GM23248 (cell line): Measurements from ENCODE around the gene C11orf16. TPM values are rescaled to one million over a fixed set of nuclear protein-coding genes. Genes with fewer than 3 reads are reported as not detected.
"Not testable (repeated sequence)": the region's sequence is repeated elsewhere in the genome, so short reads cannot be mapped to it uniquely, and the experiment has no call there.

ENCODE experiments used
- DNase-seq: peaks from one replicate; pipeline ENCODE4 v3.0.0-alpha.2; 2015
- H2AFZ ChIP-seq: fragments of 200-600 bp; sonication (generic); 2 replicates; pipeline ENCODE4 v1.6.1; 2016; ENCODE audit warnings: antibody characterized with exemption
- H3F3A ChIP-seq: fragments of 200-600 bp; sonication (generic); 2 replicates; pipeline ENCODE4 v1.6.1; 2016; ENCODE audit warnings: mild to moderate bottlenecking, antibody characterized with exemption, mixed run types; ENCODE audit not compliant: insufficient read depth
- H3K27ac ChIP-seq: fragments of 200-600 bp; sonication (generic); 2 replicates; pipeline ENCODE4 v1.5.1; 2016; ENCODE audit warnings: mild to moderate bottlenecking
- H3K27me3 ChIP-seq: fragments of 200-600 bp; sonication (generic); replicated peaks from 2 replicates; pipeline ENCODE4 v1.6.1; 2016; ENCODE audit warnings: mild to moderate bottlenecking; ENCODE audit not compliant: insufficient read depth
- H3K36me3 ChIP-seq: fragments of 200-600 bp; sonication (generic); 2 replicates; pipeline ENCODE4 v1.6.1; 2016; ENCODE audit warnings: low read depth, mild to moderate bottlenecking
- H3K4me1 ChIP-seq: fragments of 200-600 bp; sonication (generic); 2 replicates; pipeline ENCODE4 v1.6.1; 2016; ENCODE audit warnings: mild to moderate bottlenecking; ENCODE audit not compliant: insufficient read depth
- H3K4me2 ChIP-seq: fragments of 200-600 bp; sonication (generic); one replicate; pipeline ENCODE4 v1.6.1; 2016; ENCODE audit warnings: mild to moderate bottlenecking; ENCODE audit not compliant: unreplicated experiment
- H3K4me3 ChIP-seq: fragments of 200-600 bp; sonication (generic); 2 replicates; pipeline ENCODE4 v1.5.1; 2016; ENCODE audit warnings: mild to moderate bottlenecking
- H3K79me2 ChIP-seq: fragments of 200-600 bp; sonication (generic); 2 replicates; pipeline ENCODE4 v1.6.1; 2016; ENCODE audit warnings: mild to moderate bottlenecking; ENCODE audit not compliant: insufficient read depth
- H3K9ac ChIP-seq: fragments of 200-600 bp; sonication (generic); 2 replicates; pipeline ENCODE4 v1.6.1; 2016; ENCODE audit warnings: mild to moderate bottlenecking
- H3K9me2 ChIP-seq: fragments of 200-600 bp; sonication (generic); 2 replicates; pipeline ENCODE4 v1.6.1; 2016; ENCODE audit warnings: mixed run types, mild to moderate bottlenecking, moderate library complexity; ENCODE audit not compliant: insufficient read depth
- H3K9me3 ChIP-seq: fragments of 200-600 bp; sonication (generic); one replicate; pipeline ENCODE4 v1.6.1; 2017; ENCODE audit warnings: low read depth
- H4K20me1 ChIP-seq: fragments of 200-600 bp; sonication (generic); 2 replicates; pipeline ENCODE4 v1.6.0; 2016; ENCODE audit not compliant: insufficient read depth
- EZH2 ChIP-seq: fragments of 200-600 bp; sonication (generic); IDR thresholded peaks from 2 replicates; pipeline ENCODE4 v1.6.1; 2018; ENCODE audit warnings: antibody characterized with exemption, mild to moderate bottlenecking; ENCODE audit not compliant: insufficient read depth, poor library complexity, severe bottlenecking
- EZH2phosphoT487 ChIP-seq: fragments of 200-600 bp; sonication (generic); IDR thresholded peaks from 2 replicates; pipeline ENCODE4 v1.6.1; 2018; ENCODE audit warnings: antibody characterized with exemption, moderate library complexity, mild to moderate bottlenecking, low read depth; ENCODE audit not compliant: insufficient read depth
- WGBS, 2 experiments: methylation state at CpG; one replicate each; pipeline ENCODE4 v1.1.6; 2015 to 2017; ENCODE audit warnings: low lambda C conversion rate in 2 of 2, low coverage in 1 of 2; ENCODE audit errors: missing lambda C conversion rate in 2 of 2; 5-methylcytosine and 5-hydroxymethylcytosine counted together
- in situ Hi-C: fragments of 300-500 bp; cut with MboI; formaldehyde crosslinking; loops from 2 replicates; pipeline ENCODE4 v1.15.0; 2020
- polyA plus RNA-seq: library from polyadenylated mRNA; unstranded; fragments of >200 nt; fragmentation: Nextera tagmentation; extraction: Ambion mirVana; gene quantifications from 2 replicates; pipeline ENCODE4 v1.2.1, GENCODE V29; 2016
- total RNA-seq: library from RNA; depleted of rRNA; stranded (reverse); fragments of >200 nt; shearing (Covaris generic); gene quantifications from 2 replicates; pipeline ENCODE4 v1.2.3, GENCODE V29; 2014; rRNA removed

Gene C11orf16, protein sequence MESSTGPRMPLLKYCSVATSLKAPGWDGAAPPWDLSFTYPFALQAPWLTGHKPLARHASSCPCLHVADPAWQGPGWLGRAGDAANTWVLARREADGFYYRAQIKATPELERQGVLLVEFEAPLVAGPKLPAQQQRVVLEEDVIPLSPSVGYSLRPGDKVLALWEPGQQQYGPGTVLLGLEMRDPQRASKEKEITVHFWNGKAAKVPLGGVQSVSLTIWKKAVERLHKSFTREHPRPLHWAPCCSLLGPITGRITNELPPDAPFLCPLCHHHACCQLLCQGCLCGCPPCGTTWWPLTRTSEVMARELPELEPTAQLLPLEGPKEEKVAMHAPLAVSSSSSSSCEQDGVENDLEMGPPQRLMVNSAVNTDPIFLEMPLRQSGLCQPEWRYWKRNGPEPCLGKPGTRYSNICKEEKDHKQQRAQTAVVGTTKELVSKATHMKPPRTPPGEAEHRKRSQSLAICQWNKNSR
- total RNA-seq (not detected in 2 replicates), polyA plus RNA-seq (not detected in 2 replicates)

DNA sequence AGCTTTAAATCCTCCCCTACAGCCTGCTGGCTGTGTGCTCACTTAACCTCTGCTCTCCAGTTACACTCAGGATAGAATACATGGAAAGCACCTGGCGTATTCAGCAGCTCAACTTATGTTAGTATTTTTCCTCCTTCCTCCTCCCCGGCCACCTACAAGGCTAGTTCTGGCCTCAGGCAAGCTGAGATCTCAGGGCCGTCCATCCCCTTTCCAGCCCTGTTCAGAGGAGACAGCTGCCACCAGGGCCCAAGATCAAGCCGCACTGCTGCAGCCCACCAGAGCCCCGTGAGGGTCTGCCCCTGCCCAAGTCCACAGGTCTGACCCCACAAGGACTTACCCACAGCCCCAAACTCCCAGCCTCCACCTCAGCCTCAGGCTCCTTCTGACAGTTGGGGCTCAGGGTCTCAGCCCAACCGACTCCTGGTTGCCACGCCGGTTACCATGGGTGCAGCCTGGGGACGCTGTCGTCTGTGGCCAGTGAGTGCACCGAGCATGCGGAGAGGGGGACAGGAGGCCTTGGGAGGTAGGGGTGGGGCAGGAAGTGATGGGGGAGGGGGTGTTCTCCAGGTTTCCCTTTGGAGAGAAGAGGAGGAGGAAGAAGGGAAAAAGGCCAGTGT is at the start of gene C11orf16:
Gene C11orf16, minus strand, starts transcription at position 384 of the 617 bp plus-strand sequence. CDS start 639 bp downstream, outside the sequence.
- Histone ChIP-seq H3K4me1 (peaks cover 31% of the 10 kb centered on the region), H3K27me3 (no peaks in the 10 kb centered on the region), H3K4me2 (no peak within 1 kb of the TSS), H3K9me2 (no peaks in the 10 kb centered on the region), H3K27ac (no peak within 1 kb of the TSS), H3K9ac (no peak within 1 kb of the TSS), H4K20me1 (no peaks in the 10 kb centered on the region), H2AFZ (no peak within 1 kb of the TSS), H3K79me2 (no peaks in the 10 kb centered on the region), H3K9me3 (no peaks in the 10 kb centered on the region), H3F3A (peaks cover 24% of the 10 kb centered on the region), H3K36me3 (no peaks in the 10 kb centered on the region), H3K4me3 (no peak within 1 kb of the TSS)
- in situ Hi-C loops: no loop called here
- WGBS, 2 experiments: 89 to 95% methylated on average over 11 to 12 of the region's 12 CpGs
- TF ChIP-seq EZH2phosphoT487 (no peak), EZH2 (no peak)
- no peak for DNase-seq

DNA sequence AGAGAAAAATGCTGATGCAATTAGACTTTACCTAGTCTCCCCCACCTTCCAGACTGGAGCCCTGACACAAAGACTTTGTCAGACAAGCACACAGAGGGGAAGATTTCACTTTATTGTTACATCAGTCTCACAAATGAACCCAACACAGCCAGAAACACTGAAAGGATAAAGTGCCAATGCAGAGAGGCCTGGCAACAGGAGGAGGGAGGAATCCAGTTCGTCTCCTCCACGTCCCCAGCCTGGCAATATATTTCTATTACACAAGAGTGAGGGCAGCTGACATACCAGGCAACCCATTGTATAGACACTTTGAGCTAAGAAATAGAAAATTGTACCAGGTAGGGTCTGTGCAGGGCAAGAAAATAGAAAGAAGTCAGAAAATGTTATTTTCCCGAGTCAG is 47.7 kb upstream of the C11orf16 start:
- WGBS, 2 experiments: 53 to 63% methylated on average over 3 of the region's 3 CpGs
- DNase-seq: no peak

DNA sequence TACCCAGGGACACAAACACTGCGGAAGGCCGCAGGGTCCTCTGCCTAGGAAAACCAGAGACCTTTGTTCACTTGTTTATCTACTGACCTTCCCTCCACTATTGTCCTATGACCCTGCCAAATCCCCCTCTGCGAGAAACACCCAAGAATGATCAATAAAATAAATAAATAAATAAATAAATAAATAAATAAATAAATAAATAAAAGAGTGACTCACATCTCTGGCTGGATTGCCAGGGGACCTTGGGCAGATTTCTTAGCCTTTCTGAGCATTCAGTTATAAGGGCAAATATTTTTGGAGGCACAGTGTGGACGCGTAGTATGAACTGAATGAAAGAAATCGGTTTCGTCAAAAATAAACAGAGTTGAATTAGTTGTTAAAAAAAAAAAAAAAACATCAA is 46.6 kb upstream of the C11orf16 start:
- H3K4me3 ChIP-seq, H3K36me3 ChIP-seq, H3K9me2 ChIP-seq, H3K27me3 ChIP-seq, H4K20me1 ChIP-seq, DNase-seq, in situ Hi-C loops, H3K27ac ChIP-seq, H3K9ac ChIP-seq, H3F3A ChIP-seq, H3K9me3 ChIP-seq, H3K4me2 ChIP-seq, H3K4me1 ChIP-seq, H3K79me2 ChIP-seq, H2AFZ ChIP-seq: not testable (repeated sequence)
- WGBS, 2 experiments: 92 to 96% methylated on average over 5 of the region's 7 CpGs

More for the DNA sequence above, 47.7 kb upstream of the C11orf16 start:
- in situ Hi-C loops: no loop called here
- Histone ChIP-seq H3K4me3 (no peak overlapping the region), H3K79me2 (no peaks in the 10 kb centered on the region), H3K36me3 (no peaks in the 10 kb centered on the region), H3K9me3 (no peaks in the 10 kb centered on the region), H3K27me3 (no peaks in the 10 kb centered on the region), H3K4me1 (no peaks in the 10 kb centered on the region), H3K4me2 (no peak overlapping the region), H3F3A (no peaks in the 10 kb centered on the region), H3K9me2 (no peaks in the 10 kb centered on the region), H4K20me1 (no peaks in the 10 kb centered on the region), H3K9ac (no peak overlapping the region), H2AFZ (no peak overlapping the region), H3K27ac (no peak overlapping the region)
- TF ChIP-seq EZH2phosphoT487 (no peak), EZH2 (no peak)

DNA sequence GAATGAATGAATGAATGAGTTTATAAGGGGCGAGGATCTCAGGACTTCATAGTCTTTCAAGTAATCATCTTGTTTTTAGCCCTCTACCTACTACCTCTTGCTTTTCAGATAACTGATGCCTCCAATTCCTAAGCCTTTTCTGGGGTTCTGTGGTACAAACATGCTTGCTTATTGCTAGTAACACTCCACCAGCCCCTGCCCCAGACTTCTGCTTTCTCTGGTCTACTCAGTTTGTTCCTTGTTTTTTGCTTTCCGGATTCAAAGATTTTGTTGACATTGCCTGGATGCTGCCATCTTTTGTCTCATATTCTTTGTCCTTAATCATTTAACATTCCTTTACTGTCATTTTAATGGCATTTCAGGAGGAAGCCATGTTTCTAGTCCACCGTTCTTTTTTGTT is 40.4 kb upstream of the C11orf16 start:
- WGBS, 2 experiments: 84% methylated on average over 3 of the region's 3 CpGs
- Histone ChIP-seq H3K36me3 (no peaks in the 10 kb centered on the region), H4K20me1 (no peaks in the 10 kb centered on the region), H3K27me3 (no peaks in the 10 kb centered on the region), H3K9me2 (no peaks in the 10 kb centered on the region), H2AFZ (no peak overlapping the region), H3K9ac (no peak overlapping the region), H3K9me3 (no peaks in the 10 kb centered on the region), H3K79me2 (no peaks in the 10 kb centered on the region), H3K4me1 (no peaks in the 10 kb centered on the region), H3K4me2 (no peak overlapping the region), H3K27ac (no peak overlapping the region), H3F3A (no peaks in the 10 kb centered on the region), H3K4me3 (no peak overlapping the region)
- no peak for TF ChIP-seq EZH2
- no peak for TF ChIP-seq EZH2phosphoT487
- DNase-seq: no peak
- in situ Hi-C loops: loop anchor here (25.0 kb wide), 1 partner anchor 736 kb away; no protein-coding TSS in a partner anchor
